GM23338 (cell line): ENCODE results near the gene CUX1.

Experiments
- CREB1 ChIP-seq: fragments of 250-450 bp; sonication (Bioruptor Pico); IDR thresholded peaks from 2 replicates; pipeline ENCODE4 v1.5.0; 2020; ENCODE audit warnings: low read depth, mild to moderate bottlenecking, moderate library complexity
- EZH2 ChIP-seq: fragments of 200-600 bp; sonication (generic); IDR thresholded peaks from one replicate; pipeline ENCODE4 v1.8.0; 2017; ENCODE audit warnings: antibody characterized with exemption, mild to moderate bottlenecking, low read depth; ENCODE audit not compliant: unreplicated experiment
- EZH2phosphoT487 ChIP-seq: fragments of 200-600 bp; sonication (generic); IDR thresholded peaks from one replicate; pipeline ENCODE4 v1.8.1; 2018; ENCODE audit warnings: antibody characterized with exemption; ENCODE audit not compliant: unreplicated experiment
- JUNB ChIP-seq: IDR thresholded peaks from one replicate; pipeline ENCODE4 v1.6.1; 2016; ENCODE audit warnings: antibody characterized with exemption; ENCODE audit not compliant: unreplicated experiment
- NANOG ChIP-seq: IDR thresholded peaks from 2 replicates; pipeline ENCODE4 v1.6.1; 2016; ENCODE audit warnings: antibody characterized with exemption, borderline replicate concordance
- POLR2AphosphoS5 ChIP-seq: IDR thresholded peaks from 2 replicates; pipeline ENCODE4 v1.6.1; 2016; ENCODE audit warnings: antibody characterized with exemption, low read depth
- STAT1 ChIP-seq: IDR thresholded peaks from one replicate; pipeline ENCODE4 v1.6.1; 2016; ENCODE audit warnings: antibody characterized with exemption; ENCODE audit not compliant: unreplicated experiment
- ZNF114 ChIP-seq: fragments of 250-450 bp; sonication (Bioruptor Pico); IDR thresholded peaks from 2 replicates; pipeline ENCODE4 v1.5.0; 2020; ENCODE audit warnings: mild to moderate bottlenecking, moderate library complexity
- ZNF331 ChIP-seq: fragments of 250-450 bp; sonication (Bioruptor Pico); IDR thresholded peaks from 2 replicates; pipeline ENCODE4 v1.5.0; 2020; ENCODE audit warnings: low read depth, mild to moderate bottlenecking, moderate library complexity
- TF ChIP-seq, protein P1 (sequence below), 2 experiments: fragments of 200-600 bp in 1 of 2; sonication (generic) in 1 of 2; conservative IDR thresholded peaks; 2 replicates each; pipeline versions ENCODE4 v1.5.1 to v1.6.1; 2016 to 2017; ENCODE audit warnings: antibody characterized with exemption in 2 of 2, low read depth in 2 of 2, mild to moderate bottlenecking in 2 of 2, moderate library complexity in 1 of 2
- TF ChIP-seq, protein P2 (sequence below): IDR thresholded peaks from one replicate; pipeline ENCODE4 v1.6.1; 2018; ENCODE audit warnings: antibody characterized with exemption; ENCODE audit not compliant: unreplicated experiment

DNA sequence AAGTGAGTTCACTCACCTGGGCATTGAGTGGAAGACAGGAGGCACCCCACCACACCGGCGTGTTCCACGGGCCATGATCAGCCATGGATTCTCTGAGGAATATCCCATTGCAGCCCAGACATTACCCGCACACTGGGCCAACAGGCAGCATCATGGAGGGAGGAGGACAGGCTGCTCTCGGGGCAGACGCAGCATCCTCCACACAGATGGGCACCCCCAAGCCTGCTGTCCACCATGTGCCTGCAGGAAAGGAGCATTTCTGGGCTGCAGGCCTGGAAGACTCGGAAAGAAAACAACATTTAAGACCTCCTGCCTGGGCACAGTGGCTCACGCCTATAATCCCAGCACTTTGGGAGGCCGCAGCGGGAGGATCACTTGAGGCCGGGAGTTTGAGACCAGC, 398.3 kb downstream of the CUX1 start:
- TF ChIP-seq, protein P1, sequence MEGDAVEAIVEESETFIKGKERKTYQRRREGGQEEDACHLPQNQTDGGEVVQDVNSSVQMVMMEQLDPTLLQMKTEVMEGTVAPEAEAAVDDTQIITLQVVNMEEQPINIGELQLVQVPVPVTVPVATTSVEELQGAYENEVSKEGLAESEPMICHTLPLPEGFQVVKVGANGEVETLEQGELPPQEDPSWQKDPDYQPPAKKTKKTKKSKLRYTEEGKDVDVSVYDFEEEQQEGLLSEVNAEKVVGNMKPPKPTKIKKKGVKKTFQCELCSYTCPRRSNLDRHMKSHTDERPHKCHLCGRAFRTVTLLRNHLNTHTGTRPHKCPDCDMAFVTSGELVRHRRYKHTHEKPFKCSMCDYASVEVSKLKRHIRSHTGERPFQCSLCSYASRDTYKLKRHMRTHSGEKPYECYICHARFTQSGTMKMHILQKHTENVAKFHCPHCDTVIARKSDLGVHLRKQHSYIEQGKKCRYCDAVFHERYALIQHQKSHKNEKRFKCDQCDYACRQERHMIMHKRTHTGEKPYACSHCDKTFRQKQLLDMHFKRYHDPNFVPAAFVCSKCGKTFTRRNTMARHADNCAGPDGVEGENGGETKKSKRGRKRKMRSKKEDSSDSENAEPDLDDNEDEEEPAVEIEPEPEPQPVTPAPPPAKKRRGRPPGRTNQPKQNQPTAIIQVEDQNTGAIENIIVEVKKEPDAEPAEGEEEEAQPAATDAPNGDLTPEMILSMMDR (conservative IDR thresholded peaks at IDR 0.05; ENCODE audit: low read depth in 2 of 2), result no peak
- TF ChIP-seq EZH2phosphoT487, result no peak
- TF ChIP-seq JUNB, result no peak
- no peak for TF ChIP-seq CREB1 (CRISPR knock-in tag)
- TF ChIP-seq POLR2AphosphoS5, result no peak
- TF ChIP-seq, protein P2, sequence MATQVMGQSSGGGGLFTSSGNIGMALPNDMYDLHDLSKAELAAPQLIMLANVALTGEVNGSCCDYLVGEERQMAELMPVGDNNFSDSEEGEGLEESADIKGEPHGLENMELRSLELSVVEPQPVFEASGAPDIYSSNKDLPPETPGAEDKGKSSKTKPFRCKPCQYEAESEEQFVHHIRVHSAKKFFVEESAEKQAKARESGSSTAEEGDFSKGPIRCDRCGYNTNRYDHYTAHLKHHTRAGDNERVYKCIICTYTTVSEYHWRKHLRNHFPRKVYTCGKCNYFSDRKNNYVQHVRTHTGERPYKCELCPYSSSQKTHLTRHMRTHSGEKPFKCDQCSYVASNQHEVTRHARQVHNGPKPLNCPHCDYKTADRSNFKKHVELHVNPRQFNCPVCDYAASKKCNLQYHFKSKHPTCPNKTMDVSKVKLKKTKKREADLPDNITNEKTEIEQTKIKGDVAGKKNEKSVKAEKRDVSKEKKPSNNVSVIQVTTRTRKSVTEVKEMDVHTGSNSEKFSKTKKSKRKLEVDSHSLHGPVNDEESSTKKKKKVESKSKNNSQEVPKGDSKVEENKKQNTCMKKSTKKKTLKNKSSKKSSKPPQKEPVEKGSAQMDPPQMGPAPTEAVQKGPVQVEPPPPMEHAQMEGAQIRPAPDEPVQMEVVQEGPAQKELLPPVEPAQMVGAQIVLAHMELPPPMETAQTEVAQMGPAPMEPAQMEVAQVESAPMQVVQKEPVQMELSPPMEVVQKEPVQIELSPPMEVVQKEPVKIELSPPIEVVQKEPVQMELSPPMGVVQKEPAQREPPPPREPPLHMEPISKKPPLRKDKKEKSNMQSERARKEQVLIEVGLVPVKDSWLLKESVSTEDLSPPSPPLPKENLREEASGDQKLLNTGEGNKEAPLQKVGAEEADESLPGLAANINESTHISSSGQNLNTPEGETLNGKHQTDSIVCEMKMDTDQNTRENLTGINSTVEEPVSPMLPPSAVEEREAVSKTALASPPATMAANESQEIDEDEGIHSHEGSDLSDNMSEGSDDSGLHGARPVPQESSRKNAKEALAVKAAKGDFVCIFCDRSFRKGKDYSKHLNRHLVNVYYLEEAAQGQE, result no peak
- TF ChIP-seq ZNF114 (CRISPR knock-in tag), result no peak
- TF ChIP-seq EZH2, result no peak
- no peak for TF ChIP-seq NANOG
- TF ChIP-seq ZNF331 (CRISPR knock-in tag), result no peak
- TF ChIP-seq STAT1, result no peak
